Activated T-cell treated with anti-CD3 and anti-CD28 coated beads for 1 hour (primary cell): ENCODE results near the gene CDH15.
"Not testable (repeated sequence)": the region's sequence is repeated elsewhere in the genome, so short reads cannot be mapped to it uniquely, and the experiment has no call there.

Experiments
- DNase-seq: peaks from one replicate; pipeline ENCODE4 v3.0.0-alpha.2; 2020; ENCODE audit warnings: low read depth

Gene CDH15

GRCh38 chr16:89237733-89238132, 66.2 kb downstream of the CDH15 start:
- no peak for DNase-seq

- DNase-seq, result peak; percentile 54
These were observed 69.8 kb downstream of the CDH15 start for GRCh38 chr16:89241187-89242007.

GRCh38 chr16:89242795-89243200, 71.2 kb downstream of the CDH15 start:
- DNase-seq, result no peak

DNA sequence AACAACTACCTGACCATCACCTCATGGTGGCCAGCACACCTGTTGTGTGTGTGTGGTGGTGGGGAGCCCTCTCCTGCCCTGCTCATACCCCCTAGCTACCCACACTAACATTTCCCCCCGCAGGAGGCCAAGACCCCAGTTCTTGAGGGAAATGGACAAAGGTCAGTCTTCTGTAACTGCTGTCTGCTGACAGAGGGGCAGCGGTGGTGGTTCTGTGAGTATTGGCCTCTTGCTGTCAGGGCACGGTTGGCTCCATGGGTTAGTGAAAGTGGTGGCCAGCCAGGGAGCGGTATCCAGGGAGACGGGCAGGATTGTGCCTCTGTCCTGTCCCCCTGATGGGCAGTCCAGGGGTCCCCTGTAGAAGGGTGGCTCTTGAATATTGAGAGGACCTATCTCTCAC, 72.1 kb downstream of the CDH15 start:
- DNase-seq, result no peak

- not testable (repeated sequence) for DNase-seq
These were observed 72.7 kb downstream of the CDH15 start for GRCh38 chr16:89244264-89244663.

GRCh38 chr16:89244754-89245153, 73.2 kb downstream of the CDH15 start:
- no peak for DNase-seq
